Uterus (tissue), 2 donors: Measurements from ENCODE around the gene TMEM63B.

Source experiments
- POLR2A ChIP-seq, 2 donors: fragments of 450-650 bp; IDR thresholded peaks; one replicate each; pipeline ENCODE4 v1.6.1; 2016; ENCODE audit warnings: antibody characterized with exemption in 2 of 2, mild to moderate bottlenecking in 1 of 2, moderate library complexity in 1 of 2
- TF ChIP-seq, protein P1 (sequence below), 4 experiments: fragments of 200-600 bp in 2 of 4; fragments of 450-650 bp in 2 of 4; sonication (generic) in 2 of 4; IDR thresholded peaks; one replicate each; pipeline ENCODE4 v1.5.1; 2016 to 2019; ENCODE audit warnings: antibody characterized with exemption in 4 of 4, mild to moderate bottlenecking in 2 of 4, moderate library complexity in 1 of 4

DNA sequence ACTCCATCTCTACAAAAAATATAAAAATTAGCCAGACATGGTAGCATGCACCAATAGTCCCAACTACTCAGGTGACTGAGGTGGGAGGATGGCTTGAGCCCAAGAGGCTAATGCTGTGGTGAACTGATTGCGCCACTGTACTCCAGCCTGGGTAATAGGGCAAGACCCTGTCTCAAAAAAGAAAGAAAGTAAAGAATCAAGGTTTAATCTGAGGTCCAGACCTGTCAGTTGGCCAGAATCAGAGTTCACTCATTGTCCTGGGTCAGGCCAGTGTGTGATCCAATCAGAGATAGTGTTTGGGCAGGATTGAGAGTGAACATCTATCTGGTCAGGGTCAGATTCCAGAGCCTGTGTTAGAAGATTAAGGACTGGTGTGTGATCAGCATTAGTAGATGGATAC is 15.5 kb downstream of the TMEM63B start:
- TF ChIP-seq POLR2A (IDR thresholded peaks at IDR 0.05), result no peak
- TF ChIP-seq, protein P1, sequence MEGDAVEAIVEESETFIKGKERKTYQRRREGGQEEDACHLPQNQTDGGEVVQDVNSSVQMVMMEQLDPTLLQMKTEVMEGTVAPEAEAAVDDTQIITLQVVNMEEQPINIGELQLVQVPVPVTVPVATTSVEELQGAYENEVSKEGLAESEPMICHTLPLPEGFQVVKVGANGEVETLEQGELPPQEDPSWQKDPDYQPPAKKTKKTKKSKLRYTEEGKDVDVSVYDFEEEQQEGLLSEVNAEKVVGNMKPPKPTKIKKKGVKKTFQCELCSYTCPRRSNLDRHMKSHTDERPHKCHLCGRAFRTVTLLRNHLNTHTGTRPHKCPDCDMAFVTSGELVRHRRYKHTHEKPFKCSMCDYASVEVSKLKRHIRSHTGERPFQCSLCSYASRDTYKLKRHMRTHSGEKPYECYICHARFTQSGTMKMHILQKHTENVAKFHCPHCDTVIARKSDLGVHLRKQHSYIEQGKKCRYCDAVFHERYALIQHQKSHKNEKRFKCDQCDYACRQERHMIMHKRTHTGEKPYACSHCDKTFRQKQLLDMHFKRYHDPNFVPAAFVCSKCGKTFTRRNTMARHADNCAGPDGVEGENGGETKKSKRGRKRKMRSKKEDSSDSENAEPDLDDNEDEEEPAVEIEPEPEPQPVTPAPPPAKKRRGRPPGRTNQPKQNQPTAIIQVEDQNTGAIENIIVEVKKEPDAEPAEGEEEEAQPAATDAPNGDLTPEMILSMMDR (IDR thresholded peaks at IDR 0.05), result no peak
